Putamen (tissue), 1 donor: Measurements from ENCODE around the gene PAM.

Source experiments
- DNase-seq: peaks from one replicate; pipeline ENCODE4 v3.0.0-alpha.2; 2016; ENCODE audit warnings: low spot score

The PAM gene

GRCh38 chr5:102754767-102755431, at the start of gene PAM:
PAM (plus strand) TSS chr5:102755305; CDS start chr5:102866196, 110,891 bp downstream.
- DNase-seq = no peak

- no peak for DNase-seq
Measured at GRCh38 chr5:102711525-102712385, 43.4 kb upstream of the PAM start.

GRCh38 chr5:102713278-102713677, 41.8 kb upstream of the PAM start:
- DNase-seq = no peak

GRCh38 chr5:102713682-102714231, 41.3 kb upstream of the PAM start:
- peak; percentile 56 for DNase-seq

- DNase-seq = no peak
Measured at GRCh38 chr5:102715082-102715807, 39.9 kb upstream of the PAM start.

- DNase-seq = peak; percentile 46
Measured at GRCh38 chr5:102716017-102716416, 39.1 kb upstream of the PAM start.

GRCh38 chr5:102718819-102719218, 36.3 kb upstream of the PAM start:
- DNase-seq = no peak

- DNase-seq = no peak
Measured at GRCh38 chr5:102719886-102720285, 35.2 kb upstream of the PAM start.

- no peak for DNase-seq
Measured at GRCh38 chr5:102720969-102721368, 34.1 kb upstream of the PAM start.

- no peak for DNase-seq
Measured at GRCh38 chr5:102722931-102723330, 32.2 kb upstream of the PAM start.

GRCh38 chr5:102731693-102732092, 23.4 kb upstream of the PAM start:
- no peak for DNase-seq

- DNase-seq = no peak
Measured at GRCh38 chr5:102733534-102733933, 21.6 kb upstream of the PAM start.

GRCh38 chr5:102737161-102737560, 17.9 kb upstream of the PAM start:
- DNase-seq = no peak

GRCh38 chr5:102737805-102738469, 17.2 kb upstream of the PAM start:
- DNase-seq = no peak

GRCh38 chr5:102740515-102740914, 14.6 kb upstream of the PAM start:
- DNase-seq = no peak

GRCh38 chr5:102742215-102742614, 12.9 kb upstream of the PAM start:
- DNase-seq = no peak

- no peak for DNase-seq
Measured at GRCh38 chr5:102743900-102744299, 11.2 kb upstream of the PAM start.

GRCh38 chr5:102747386-102748166, 7.5 kb upstream of the PAM start:
- DNase-seq = no peak

- no peak for DNase-seq
Measured at GRCh38 chr5:102749416-102750030, 5.6 kb upstream of the PAM start.

- no peak for DNase-seq
Measured at GRCh38 chr5:102750151-102750834, 4.8 kb upstream of the PAM start.
